ENCODE results near the gene LOC128125822.
A peak's percentile ranks its signal among the peaks of the same experiment; 100 is the strongest.

LOC128125822 gene

DNA sequence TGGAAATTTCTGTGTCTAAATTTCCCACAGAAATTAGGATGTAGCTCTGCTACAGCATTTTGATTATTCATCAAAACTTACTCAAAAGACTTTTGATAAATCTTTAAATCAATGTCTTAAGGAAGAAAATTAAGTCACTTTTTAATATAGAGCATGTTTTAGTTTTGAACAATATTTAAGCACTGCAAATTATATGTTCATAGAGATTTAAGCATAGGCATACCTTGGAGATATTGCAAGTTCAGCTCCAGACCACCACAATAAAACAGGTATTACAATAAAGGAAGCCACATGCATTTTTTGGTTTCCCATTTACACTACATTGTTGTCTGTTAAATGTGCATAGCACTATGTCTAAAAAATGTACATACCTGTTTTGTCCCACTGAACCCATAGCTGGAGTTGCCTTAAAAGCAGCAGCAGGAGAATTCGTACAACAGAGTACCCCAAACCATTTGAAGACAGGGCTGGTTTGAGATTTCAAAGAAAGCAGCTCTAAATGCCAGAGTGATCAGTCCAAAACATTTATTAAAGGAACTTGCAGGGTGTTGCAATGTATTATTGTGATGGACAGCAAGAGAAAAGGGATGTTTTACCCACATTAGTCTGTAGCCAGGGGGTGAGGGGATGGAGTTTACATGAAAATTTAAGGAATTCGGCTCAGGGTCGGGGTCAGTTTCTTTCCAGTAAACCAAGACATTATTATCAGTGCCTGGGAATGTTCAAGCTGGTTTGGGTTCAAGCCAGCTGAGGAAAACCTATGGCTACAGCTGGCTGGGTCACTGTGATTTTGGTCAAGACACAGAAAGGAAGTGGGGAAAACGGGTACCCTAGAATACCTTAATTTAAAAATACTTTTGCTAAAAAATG, 6.3 kb upstream of the LOC128125822 start:
- no peaks in the 10 kb centered on the region for H3K9me3 ChIP-seq
- ATAC-seq: no peak
- H3K27me3 ChIP-seq: no peaks in the 10 kb centered on the region
- no peak for DNase-seq
- no peaks in the 10 kb centered on the region for H3K4me1 ChIP-seq
- H3K36me3 ChIP-seq: no peaks in the 10 kb centered on the region
- H3K27ac ChIP-seq: no peak overlapping the region
- no peak for TF ChIP-seq CTCF (IDR thresholded peaks at IDR 0.05)
- intact Hi-C loops (cut with DNase I): no loop called here
- H3K4me3 ChIP-seq: no peak overlapping the region

- DNase-seq: no peak
- no peaks in the 10 kb centered on the region for H3K4me1 ChIP-seq
- H3K9me3 ChIP-seq: no peaks in the 10 kb centered on the region
- H3K27ac ChIP-seq: peak overlapping the region; percentile 43
- intact Hi-C loops (cut with DNase I): no loop called here
- no peaks in the 10 kb centered on the region for H3K27me3 ChIP-seq
- no peaks in the 10 kb centered on the region for H3K36me3 ChIP-seq
- no peak for TF ChIP-seq CTCF (IDR thresholded peaks at IDR 0.05)
- H3K4me3 ChIP-seq: no peak overlapping the region
- ATAC-seq: no peak
These were observed 4.3 kb upstream of the LOC128125822 start for GRCh38 chr6:63567966-63568365.

DNA sequence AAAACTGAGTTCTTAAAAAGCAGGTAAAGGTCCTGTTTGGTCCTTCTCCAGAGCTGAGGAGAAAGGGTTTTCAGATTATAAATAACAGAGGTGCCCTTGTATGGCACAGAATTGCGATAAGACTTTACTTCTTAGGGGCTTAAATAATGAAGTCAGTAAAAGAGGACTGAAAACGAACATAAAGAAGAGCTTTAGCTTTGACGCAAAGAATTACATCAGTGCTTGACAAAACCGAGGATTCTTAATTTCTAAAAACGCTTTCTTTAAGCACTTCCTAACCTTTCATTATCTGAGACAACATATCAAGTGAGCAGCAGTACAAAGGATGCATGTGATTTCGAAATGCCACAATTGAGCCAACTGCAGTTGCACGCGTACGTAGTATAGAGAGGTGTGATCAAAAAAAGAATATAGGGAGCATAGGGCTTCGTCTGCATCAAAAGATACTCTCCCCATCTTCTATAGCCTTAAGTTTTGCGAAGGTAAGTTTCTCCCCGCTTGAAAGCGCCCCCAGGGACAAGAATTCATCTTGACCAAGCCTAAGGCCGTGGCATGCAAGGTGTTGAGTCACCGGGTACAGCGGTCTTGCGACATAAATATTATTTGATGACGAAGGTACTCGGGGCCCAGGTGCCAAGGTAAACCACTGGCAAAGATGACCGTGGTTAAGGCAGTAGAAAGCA, 778 bp upstream of the LOC128125822 start:
- intact Hi-C loops (cut with DNase I): no loop called here

DNA sequence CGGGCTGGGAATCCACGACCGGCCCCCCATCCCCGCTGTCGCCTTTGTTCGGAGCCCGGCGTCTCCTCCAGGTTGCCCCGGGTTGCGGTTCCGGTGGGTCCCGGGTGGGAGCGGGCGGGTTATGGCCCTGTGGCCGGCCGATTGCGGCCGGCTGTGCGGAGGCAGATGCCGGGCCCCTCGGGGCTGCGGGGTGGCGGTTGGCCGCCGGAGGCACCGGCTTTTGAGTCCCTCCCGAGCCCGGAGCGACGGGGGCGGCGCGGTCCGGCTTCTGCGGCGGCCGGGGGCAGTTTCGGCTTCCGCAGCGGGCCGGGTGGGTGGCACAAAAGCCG, 431 bp downstream of the LOC128125822 start:
- ATAC-seq (peak; percentile 0), DNase-seq (no peak)
- Histone ChIP-seq H3K27me3 (no peaks in the 10 kb centered on the region), H3K36me3 (peaks cover 16% of the 10 kb centered on the region), H3K9me3 (no peaks in the 10 kb centered on the region), H3K4me1 (no peaks in the 10 kb centered on the region), H3K27ac (peak overlapping the region; percentile 99), H3K4me3 (peak overlapping the region; percentile 90)
- TF ChIP-seq CTCF (IDR thresholded peaks at IDR 0.05): no peak
- intact Hi-C loops (cut with DNase I): no loop called here

More for the DNA sequence above, 778 bp upstream of the LOC128125822 start:
- peak overlapping the region; percentile 90 for H3K4me3 ChIP-seq
- H3K36me3 ChIP-seq: peaks cover 4% of the 10 kb centered on the region
- peak; percentile 44 for ATAC-seq
- no peaks in the 10 kb centered on the region for H3K27me3 ChIP-seq
- peak; percentile 80 for DNase-seq
- no peak for TF ChIP-seq CTCF (IDR thresholded peaks at IDR 0.05)
- no peaks in the 10 kb centered on the region for H3K4me1 ChIP-seq
- no peaks in the 10 kb centered on the region for H3K9me3 ChIP-seq
- peak overlapping the region; percentile 99 for H3K27ac ChIP-seq

DNA sequence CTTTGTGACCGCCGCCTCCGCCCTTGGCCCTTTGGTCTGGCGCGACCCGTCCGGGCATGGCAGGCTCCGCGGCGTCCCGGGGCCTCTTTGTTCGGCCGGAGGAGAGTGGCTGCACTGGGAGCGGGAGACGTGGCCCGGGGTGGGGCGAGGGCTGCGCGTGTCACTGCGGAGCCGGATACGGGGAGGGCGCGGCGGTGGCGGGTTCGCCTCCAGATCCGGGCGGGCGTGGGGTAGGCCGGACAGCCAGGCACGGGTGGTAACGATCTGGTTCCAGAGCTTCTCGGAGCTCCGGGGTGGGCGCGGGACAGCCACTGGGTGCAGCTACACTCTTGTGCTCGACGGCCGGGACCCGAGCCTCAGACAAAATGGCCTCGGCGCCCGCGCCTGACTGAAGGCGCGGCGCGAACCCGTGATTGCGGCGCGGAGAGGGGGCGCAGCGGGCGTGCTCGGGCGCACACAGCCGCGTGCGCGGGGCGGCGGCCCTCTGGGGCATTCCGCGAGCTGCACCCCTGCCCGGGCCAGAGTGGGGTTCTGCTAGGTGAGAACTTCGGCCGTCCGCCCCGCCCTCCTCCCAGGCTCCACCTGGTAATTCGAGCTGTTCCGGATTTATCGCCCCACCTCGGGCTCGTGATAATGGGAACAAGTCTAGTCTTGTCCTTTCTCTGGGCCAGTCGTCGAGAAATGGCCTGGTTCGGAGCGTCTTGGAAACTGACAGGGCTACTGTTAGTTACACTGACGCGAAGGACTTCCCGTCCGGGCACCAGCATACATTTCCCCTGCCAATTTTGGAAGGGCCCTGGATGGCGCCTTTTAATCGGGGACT, 1.0 kb downstream of the LOC128125822 start:
- no peaks in the 10 kb centered on the region for H3K4me1 ChIP-seq
- intact Hi-C loops (cut with DNase I): no loop called here

More for the DNA sequence above, 1.0 kb downstream of the LOC128125822 start:
- H3K4me3 ChIP-seq: peak overlapping the region; percentile 90
- ATAC-seq (peak; percentile 75), DNase-seq (peak; percentile 93)
- H3K27ac ChIP-seq: peak overlapping the region; percentile 99
- H3K36me3 ChIP-seq: peaks cover 22% of the 10 kb centered on the region
- H3K27me3 ChIP-seq: no peaks in the 10 kb centered on the region
- TF ChIP-seq CTCF (IDR thresholded peaks at IDR 0.05): no peak
- no peaks in the 10 kb centered on the region for H3K9me3 ChIP-seq
